ENCODE data around the gene PPFIA2. TPM values are rescaled to one million over a fixed set of nuclear protein-coding genes. Genes with fewer than 3 reads are reported as not detected.

PPFIA2 gene
- total and polyA plus RNA-seq, 5 donors: 0.62 to 3.0 (median 0.89) TPM

GRCh38 chr12:81354327-81354932, 404.7 kb downstream of the PPFIA2 start:
- WGBS: 79% methylated on average over 5 of the region's 5 CpGs
- Histone ChIP-seq H3K4me1 (ENCODE audit: control insufficient read depth, insufficient read depth, low read length) (no peaks in the 10 kb centered on the region), H3K9me3 (ENCODE audit: control insufficient read depth, low read length) (no peaks in the 10 kb centered on the region), H3K27me3 (ENCODE audit: control insufficient read depth, insufficient read depth) (no peaks in the 10 kb centered on the region), H3K4me3 (ENCODE audit: low read length) (no peak overlapping the region), H3K27ac (ENCODE audit: low read length) (no peak overlapping the region)
- no peak for ATAC-seq
- intact Hi-C loops (cut with DNase I): no loop called here
- DNase-seq: no peak

- WGBS: 60% methylated on average over 2 of the region's 2 CpGs
- Histone ChIP-seq H3K9me3 (ENCODE audit: control insufficient read depth, low read length) (no peaks in the 10 kb centered on the region), H3K27me3 (ENCODE audit: control insufficient read depth, insufficient read depth) (no peaks in the 10 kb centered on the region), H3K27ac (ENCODE audit: low read length) (no peak overlapping the region), H3K4me1 (ENCODE audit: control insufficient read depth, insufficient read depth, low read length) (no peaks in the 10 kb centered on the region), H3K4me3 (ENCODE audit: low read length) (no peak overlapping the region)
- DNase-seq (no peak), ATAC-seq (no peak)
- intact Hi-C loops (cut with DNase I): no loop called here
These were observed 408.8 kb downstream of the PPFIA2 start for GRCh38 chr12:81350309-81350708.

GRCh38 chr12:81347404-81347803, 411.7 kb downstream of the PPFIA2 start:
- 77% methylated on average over 5 of the region's 5 CpGs for WGBS
- Histone ChIP-seq H3K9me3 (ENCODE audit: control insufficient read depth, low read length) (no peaks in the 10 kb centered on the region), H3K4me1 (ENCODE audit: control insufficient read depth, insufficient read depth, low read length) (no peaks in the 10 kb centered on the region), H3K4me3 (ENCODE audit: low read length) (no peak overlapping the region), H3K27me3 (ENCODE audit: control insufficient read depth, insufficient read depth) (no peaks in the 10 kb centered on the region), H3K27ac (ENCODE audit: low read length) (no peak overlapping the region)
- intact Hi-C loops (cut with DNase I): no loop called here
- DNase-seq (no peak), ATAC-seq (no peak)

- Histone ChIP-seq H3K9me3 (ENCODE audit: control insufficient read depth, low read length) (no peaks in the 10 kb centered on the region), H3K27ac (ENCODE audit: low read length) (no peak overlapping the region), H3K4me1 (ENCODE audit: control insufficient read depth, insufficient read depth, low read length) (no peaks in the 10 kb centered on the region), H3K27me3 (ENCODE audit: control insufficient read depth, insufficient read depth) (no peaks in the 10 kb centered on the region), H3K4me3 (ENCODE audit: low read length) (no peak overlapping the region)
- intact Hi-C loops (cut with DNase I): no loop called here
- ATAC-seq: no peak
- no peak for DNase-seq
- WGBS: 73% methylated on average over 5 of the region's 5 CpGs
These were observed 418.2 kb downstream of the PPFIA2 start for GRCh38 chr12:81340910-81341309.

GRCh38 chr12:81339071-81339470, 420.1 kb downstream of the PPFIA2 start:
- no peaks in the 10 kb centered on the region for H3K9me3 ChIP-seq (ENCODE audit: control insufficient read depth, low read length)
- H3K27me3 ChIP-seq (ENCODE audit: control insufficient read depth, insufficient read depth): no peaks in the 10 kb centered on the region
- ATAC-seq: no peak
- intact Hi-C loops (cut with DNase I): no loop called here
- no peak overlapping the region for H3K27ac ChIP-seq (ENCODE audit: low read length)
- WGBS: 69% methylated on average over 4 of the region's 4 CpGs
- H3K4me3 ChIP-seq (ENCODE audit: low read length): no peak overlapping the region
- DNase-seq: no peak
- H3K4me1 ChIP-seq (ENCODE audit: control insufficient read depth, insufficient read depth, low read length): no peaks in the 10 kb centered on the region

GRCh38 chr12:81337886-81338285, 421.3 kb downstream of the PPFIA2 start:
- intact Hi-C loops (cut with DNase I): no loop called here
- Histone ChIP-seq H3K27ac (ENCODE audit: low read length) (no peak overlapping the region), H3K4me1 (ENCODE audit: control insufficient read depth, insufficient read depth, low read length) (no peaks in the 10 kb centered on the region), H3K4me3 (ENCODE audit: low read length) (no peak overlapping the region), H3K9me3 (ENCODE audit: control insufficient read depth, low read length) (no peaks in the 10 kb centered on the region), H3K27me3 (ENCODE audit: control insufficient read depth, insufficient read depth) (no peaks in the 10 kb centered on the region)
- no peak for DNase-seq
- no peak for ATAC-seq
- 81% methylated on average over 2 of the region's 2 CpGs for whole genome bisulfite sequencing

- H3K27ac ChIP-seq (ENCODE audit: low read length): no peak overlapping the region
- H3K4me1 ChIP-seq (ENCODE audit: control insufficient read depth, insufficient read depth, low read length): no peaks in the 10 kb centered on the region
- peak in 1 of 2 donors; percentile 41 for ATAC-seq
- H3K27me3 ChIP-seq (ENCODE audit: control insufficient read depth, insufficient read depth): no peaks in the 10 kb centered on the region
- 50% methylated on average over 2 of the region's 2 CpGs for WGBS
- H3K9me3 ChIP-seq (ENCODE audit: control insufficient read depth, low read length): no peaks in the 10 kb centered on the region
- intact Hi-C loops (cut with DNase I): no loop called here
- H3K4me3 ChIP-seq (ENCODE audit: low read length): no peak overlapping the region
- DNase-seq: no peak
These were observed 425.3 kb downstream of the PPFIA2 start for GRCh38 chr12:81333812-81334211.

GRCh38 chr12:81332054-81332453, 427.1 kb downstream of the PPFIA2 start:
- no peak overlapping the region for H3K27ac ChIP-seq (ENCODE audit: low read length)
- intact Hi-C loops (cut with DNase I): no loop called here
- ATAC-seq (no peak), DNase-seq (no peak)
- H3K4me1 ChIP-seq (ENCODE audit: control insufficient read depth, insufficient read depth, low read length): no peaks in the 10 kb centered on the region
- 54% methylated on average over 4 of the region's 4 CpGs for WGBS
- H3K4me3 ChIP-seq (ENCODE audit: low read length): no peak overlapping the region
- H3K27me3 ChIP-seq (ENCODE audit: control insufficient read depth, insufficient read depth): no peaks in the 10 kb centered on the region
- H3K9me3 ChIP-seq (ENCODE audit: control insufficient read depth, low read length): no peaks in the 10 kb centered on the region

- H3K4me3 ChIP-seq (ENCODE audit: low read length): no peak overlapping the region
- intact Hi-C loops (cut with DNase I): no loop called here
- H3K4me1 ChIP-seq (ENCODE audit: control insufficient read depth, insufficient read depth, low read length): no peaks in the 10 kb centered on the region
- H3K9me3 ChIP-seq (ENCODE audit: control insufficient read depth, low read length): no peaks in the 10 kb centered on the region
- WGBS: 95% methylated on average over 1 of the region's 1 CpG
- ATAC-seq (no peak), DNase-seq (no peak)
- no peaks in the 10 kb centered on the region for H3K27me3 ChIP-seq (ENCODE audit: control insufficient read depth, insufficient read depth)
- H3K27ac ChIP-seq (ENCODE audit: low read length): no peak overlapping the region
These were observed 428.7 kb downstream of the PPFIA2 start for GRCh38 chr12:81330480-81330879.

GRCh38 chr12:81329085-81329484, 430.1 kb downstream of the PPFIA2 start:
- no peaks in the 10 kb centered on the region for H3K4me1 ChIP-seq (ENCODE audit: control insufficient read depth, insufficient read depth, low read length)
- intact Hi-C loops (cut with DNase I): no loop called here
- H3K4me3 ChIP-seq (ENCODE audit: low read length): no peak overlapping the region
- no peaks in the 10 kb centered on the region for H3K9me3 ChIP-seq (ENCODE audit: control insufficient read depth, low read length)
- WGBS: 79% methylated on average over 2 of the region's 2 CpGs
- no peak overlapping the region for H3K27ac ChIP-seq (ENCODE audit: low read length)
- ATAC-seq (no peak), DNase-seq (no peak)
- H3K27me3 ChIP-seq (ENCODE audit: control insufficient read depth, insufficient read depth): no peaks in the 10 kb centered on the region

- intact Hi-C loops (cut with DNase I): no loop called here
- H3K27me3 ChIP-seq (ENCODE audit: control insufficient read depth, insufficient read depth): no peaks in the 10 kb centered on the region
- H3K27ac ChIP-seq (ENCODE audit: low read length): no peak overlapping the region
- no peaks in the 10 kb centered on the region for H3K4me1 ChIP-seq (ENCODE audit: control insufficient read depth, insufficient read depth, low read length)
- H3K4me3 ChIP-seq (ENCODE audit: low read length): no peak overlapping the region
- DNase-seq (no peak), ATAC-seq (no peak)
- H3K9me3 ChIP-seq (ENCODE audit: control insufficient read depth, low read length): no peaks in the 10 kb centered on the region
These were observed 431.7 kb downstream of the PPFIA2 start for GRCh38 chr12:81327425-81327824.

- Histone ChIP-seq H3K4me1 (ENCODE audit: control insufficient read depth, insufficient read depth, low read length) (no peaks in the 10 kb centered on the region), H3K9me3 (ENCODE audit: control insufficient read depth, low read length) (no peaks in the 10 kb centered on the region), H3K27ac (ENCODE audit: low read length) (no peak overlapping the region), H3K4me3 (ENCODE audit: low read length) (no peak overlapping the region), H3K27me3 (ENCODE audit: control insufficient read depth, insufficient read depth) (no peaks in the 10 kb centered on the region)
- ATAC-seq (no peak), DNase-seq (no peak)
- intact Hi-C loops (cut with DNase I): no loop called here
These were observed 434.1 kb downstream of the PPFIA2 start for GRCh38 chr12:81325086-81325485.
